LHCN-M2 (cell line): ENCODE measurements around the gene HSP90AA1. TPM values are rescaled to one million over a fixed set of nuclear protein-coding genes. Genes with fewer than 3 reads are reported as not detected.

Experiments
- DNase-seq: peaks from one replicate; pipeline ENCODE4 v3.0.0-alpha.2; 2012; ENCODE audit warnings: low read depth
- total RNA-seq: library from RNA; depleted of rRNA; stranded (reverse); fragments of >200 nt; gene quantifications from 2 replicates; pipeline ENCODE4 v1.2.3, GENCODE V29; 2014; rRNA removed

Gene HSP90AA1
- total RNA-seq, 1 experiment from 2014 or later, result 816 TPM

- peak; percentile 45 for DNase-seq
These were observed 43.4 kb downstream of the HSP90AA1 start for GRCh38 chr14:102043251-102044025.

DNA sequence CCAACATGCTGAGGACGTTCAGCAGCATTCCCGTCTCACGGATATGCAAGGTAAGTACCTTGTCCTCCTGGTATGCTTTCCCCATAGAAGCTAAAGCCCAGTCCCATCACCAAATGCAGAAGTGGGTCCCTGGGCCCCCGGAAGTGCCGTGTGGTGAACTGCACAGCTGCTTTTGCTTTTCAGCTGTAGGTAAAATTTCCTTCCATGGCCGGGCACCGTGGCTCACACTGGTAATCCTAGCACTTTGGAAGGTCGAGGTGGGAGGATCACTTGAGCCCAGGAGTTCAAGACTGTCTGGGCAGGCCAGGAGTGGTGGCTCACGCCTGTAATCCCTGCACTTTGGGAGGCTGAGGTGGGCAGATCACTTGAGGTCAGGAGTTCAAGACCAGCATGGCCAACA lies 44.1 kb downstream of the HSP90AA1 start:
- DNase-seq, result no peak

- DNase-seq, result no peak
These were observed 46.7 kb downstream of the HSP90AA1 start for GRCh38 chr14:102040153-102040552.

GRCh38 chr14:102039157-102039556 lies 47.7 kb downstream of the HSP90AA1 start:
- no peak for DNase-seq

DNA sequence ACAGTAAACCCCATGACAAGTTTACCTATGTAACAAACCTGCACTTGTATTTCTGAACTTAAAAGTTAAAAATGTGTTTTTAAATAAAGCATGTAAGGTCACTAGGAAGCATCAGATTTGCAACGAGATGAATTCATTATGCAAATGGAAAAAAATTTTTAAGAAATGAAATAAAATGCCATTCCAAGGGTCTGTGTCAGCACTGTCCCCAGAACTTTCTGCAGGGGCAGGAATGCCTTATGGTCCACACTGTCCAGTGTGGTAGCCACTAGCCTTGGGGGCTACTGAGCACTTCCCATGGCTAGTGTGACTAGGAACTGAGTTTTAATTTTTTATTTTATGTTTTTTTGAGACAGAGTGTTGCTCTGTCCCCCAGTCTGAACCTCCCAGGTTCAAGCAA lies 49.2 kb downstream of the HSP90AA1 start:
- DNase-seq, result no peak

- no peak for DNase-seq
These were observed 50.9 kb downstream of the HSP90AA1 start for GRCh38 chr14:102035914-102036313.

DNA sequence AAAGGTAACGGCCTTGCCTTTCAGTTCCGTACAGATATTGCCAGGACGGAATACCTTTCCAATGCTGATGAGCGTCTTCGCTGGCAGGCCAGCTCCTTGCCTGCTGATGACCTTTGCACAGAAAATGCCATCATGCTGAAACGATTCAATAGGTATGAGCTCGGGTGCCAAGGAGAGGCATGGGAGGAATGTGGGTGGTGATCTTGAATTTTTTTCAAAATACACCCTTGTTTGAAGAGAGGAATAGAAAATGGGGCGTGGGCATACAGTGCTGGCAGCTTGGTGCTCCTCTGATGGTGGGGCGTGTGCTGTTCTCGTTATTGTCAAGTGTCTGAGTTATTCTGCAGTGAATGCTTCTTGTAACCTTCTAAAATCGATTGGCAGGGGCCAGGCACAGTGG lies 52.5 kb downstream of the HSP90AA1 start:
- no peak for DNase-seq

DNA sequence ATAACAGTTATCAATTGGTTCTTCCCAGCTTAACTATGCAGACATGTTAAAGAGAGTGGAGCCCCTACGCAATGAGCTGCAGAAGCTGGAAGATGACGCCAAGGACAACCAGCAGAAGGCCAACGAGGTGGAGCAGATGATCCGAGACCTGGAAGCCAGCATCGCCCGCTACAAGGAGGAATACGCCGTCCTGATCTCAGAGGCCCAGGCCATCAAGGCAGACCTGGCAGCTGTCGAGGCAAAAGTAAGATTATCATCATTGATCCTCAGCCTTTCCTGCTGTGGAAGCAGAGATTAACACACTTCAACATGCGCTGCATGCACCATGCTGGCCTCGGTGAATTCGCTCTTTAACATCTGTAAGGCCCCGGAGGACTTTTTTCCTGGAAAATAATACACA lies 53.6 kb downstream of the HSP90AA1 start:
- DNase-seq, result no peak

Other genes with a start within 250 kb of the HSP90AA1 start
- gene DYNC1H1, start 122.5 kb downstream of the HSP90AA1 start, total RNA-seq, result 386 and 453 TPM in 2 replicates
- gene WDR20, start 52.9 kb upstream of the HSP90AA1 start, total RNA-seq, result 18.3 and 21.1 TPM in 2 replicates
- 33.9 and 37.6 TPM in 2 replicates for gene MOK, start 218.1 kb upstream of the HSP90AA1 start, total RNA-seq
- gene ZNF839, start 232.7 kb upstream of the HSP90AA1 start, total RNA-seq, result 9.0 and 10.3 TPM in 2 replicates